Activated naive CD4-positive, alpha-beta T cell treated with Interleukin-2 at 50 U/mL for 16 hours (primary cell): ENCODE data around the gene CILP.
"Not testable (repeated sequence)": the region's sequence is repeated elsewhere in the genome, so short reads cannot be mapped to it uniquely, and the experiment has no call there.

ENCODE experiments used
- DNase-seq: peaks from one replicate; pipeline ENCODE4 v3.0.0-alpha.2; 2020

The CILP gene, protein sequence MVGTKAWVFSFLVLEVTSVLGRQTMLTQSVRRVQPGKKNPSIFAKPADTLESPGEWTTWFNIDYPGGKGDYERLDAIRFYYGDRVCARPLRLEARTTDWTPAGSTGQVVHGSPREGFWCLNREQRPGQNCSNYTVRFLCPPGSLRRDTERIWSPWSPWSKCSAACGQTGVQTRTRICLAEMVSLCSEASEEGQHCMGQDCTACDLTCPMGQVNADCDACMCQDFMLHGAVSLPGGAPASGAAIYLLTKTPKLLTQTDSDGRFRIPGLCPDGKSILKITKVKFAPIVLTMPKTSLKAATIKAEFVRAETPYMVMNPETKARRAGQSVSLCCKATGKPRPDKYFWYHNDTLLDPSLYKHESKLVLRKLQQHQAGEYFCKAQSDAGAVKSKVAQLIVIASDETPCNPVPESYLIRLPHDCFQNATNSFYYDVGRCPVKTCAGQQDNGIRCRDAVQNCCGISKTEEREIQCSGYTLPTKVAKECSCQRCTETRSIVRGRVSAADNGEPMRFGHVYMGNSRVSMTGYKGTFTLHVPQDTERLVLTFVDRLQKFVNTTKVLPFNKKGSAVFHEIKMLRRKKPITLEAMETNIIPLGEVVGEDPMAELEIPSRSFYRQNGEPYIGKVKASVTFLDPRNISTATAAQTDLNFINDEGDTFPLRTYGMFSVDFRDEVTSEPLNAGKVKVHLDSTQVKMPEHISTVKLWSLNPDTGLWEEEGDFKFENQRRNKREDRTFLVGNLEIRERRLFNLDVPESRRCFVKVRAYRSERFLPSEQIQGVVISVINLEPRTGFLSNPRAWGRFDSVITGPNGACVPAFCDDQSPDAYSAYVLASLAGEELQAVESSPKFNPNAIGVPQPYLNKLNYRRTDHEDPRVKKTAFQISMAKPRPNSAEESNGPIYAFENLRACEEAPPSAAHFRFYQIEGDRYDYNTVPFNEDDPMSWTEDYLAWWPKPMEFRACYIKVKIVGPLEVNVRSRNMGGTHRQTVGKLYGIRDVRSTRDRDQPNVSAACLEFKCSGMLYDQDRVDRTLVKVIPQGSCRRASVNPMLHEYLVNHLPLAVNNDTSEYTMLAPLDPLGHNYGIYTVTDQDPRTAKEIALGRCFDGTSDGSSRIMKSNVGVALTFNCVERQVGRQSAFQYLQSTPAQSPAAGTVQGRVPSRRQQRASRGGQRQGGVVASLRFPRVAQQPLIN

DNA sequence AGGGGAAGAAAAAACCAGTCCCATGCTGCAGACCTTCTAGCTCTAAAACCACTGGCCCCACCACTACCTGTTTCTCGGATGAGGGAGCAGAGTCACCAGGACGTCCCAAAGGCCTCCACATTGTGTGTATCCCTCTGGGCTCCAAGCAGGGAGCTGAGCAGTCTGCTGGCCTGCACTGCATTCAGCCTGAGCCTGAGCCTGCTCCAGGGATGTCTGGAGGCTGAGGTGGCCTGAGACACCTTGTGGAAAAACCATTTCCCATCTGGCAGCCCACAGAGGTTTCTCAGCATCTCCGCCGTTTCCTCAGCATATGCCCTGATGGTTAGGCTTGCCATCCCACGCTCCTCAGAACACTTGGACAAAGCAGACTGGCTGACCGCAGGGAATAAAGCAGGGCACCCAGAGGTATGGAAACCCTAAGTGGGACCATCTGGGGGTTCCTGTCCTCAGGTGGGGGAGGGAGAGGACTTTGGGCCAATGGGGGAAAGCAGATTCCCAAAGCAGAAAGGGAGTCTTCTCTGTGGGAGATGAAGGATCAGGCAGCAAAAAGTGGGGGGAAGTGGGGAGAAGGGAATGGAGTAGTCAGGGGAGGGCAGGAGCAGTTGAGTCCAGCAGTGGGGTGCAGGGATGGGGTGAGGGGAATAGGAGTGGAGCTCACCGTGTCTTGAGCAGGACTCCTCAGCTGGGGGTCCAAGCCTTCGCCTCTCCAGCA, at the start of gene CILP:
CILP (minus strand) TSS at position 704 of the 712 bp plus-strand sequence. CDS start 1,718 bp downstream, outside the sequence.
- no peak for DNase-seq

DNA sequence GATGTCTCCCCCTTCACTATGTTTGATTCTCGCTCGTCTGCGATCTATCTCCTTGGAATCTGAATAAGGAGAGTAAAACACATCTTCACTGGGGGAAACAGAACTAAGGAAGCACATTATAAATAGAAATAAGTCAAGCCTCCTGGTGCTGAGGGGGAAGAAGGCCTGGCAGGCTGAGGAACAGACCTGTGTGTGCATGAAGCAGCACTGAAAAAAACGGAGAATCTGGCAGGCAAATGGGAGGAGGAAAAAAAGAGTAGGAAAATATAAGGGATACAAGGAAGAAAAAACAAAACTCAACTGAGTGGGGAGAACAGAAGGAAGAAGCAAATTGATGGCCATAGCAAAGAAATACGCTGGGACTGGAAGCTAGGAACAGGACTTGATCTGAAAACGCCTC, 49.7 kb upstream of the CILP start:
- no peak for DNase-seq

DNA sequence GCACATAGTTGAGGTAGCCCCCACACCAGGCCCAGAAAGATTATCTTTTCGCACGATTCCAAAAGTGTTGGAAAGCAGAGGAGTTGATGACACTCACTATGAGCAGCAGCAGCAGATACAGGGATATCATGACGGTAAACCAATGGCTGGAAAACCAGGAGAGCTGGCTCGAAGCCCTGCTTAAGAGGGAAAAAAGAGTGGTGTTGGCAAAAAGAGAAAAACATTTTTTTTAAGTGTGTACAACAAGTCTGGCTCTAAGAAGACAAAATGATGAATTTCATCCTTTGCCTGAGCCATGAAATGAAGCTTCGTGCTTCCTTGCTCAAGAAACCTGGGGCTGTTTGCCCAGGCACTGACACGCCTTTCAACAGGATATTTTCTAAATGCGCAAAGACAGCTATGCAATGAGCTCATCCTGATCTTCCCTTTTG, 48.1 kb upstream of the CILP start:
- no peak for DNase-seq

DNA sequence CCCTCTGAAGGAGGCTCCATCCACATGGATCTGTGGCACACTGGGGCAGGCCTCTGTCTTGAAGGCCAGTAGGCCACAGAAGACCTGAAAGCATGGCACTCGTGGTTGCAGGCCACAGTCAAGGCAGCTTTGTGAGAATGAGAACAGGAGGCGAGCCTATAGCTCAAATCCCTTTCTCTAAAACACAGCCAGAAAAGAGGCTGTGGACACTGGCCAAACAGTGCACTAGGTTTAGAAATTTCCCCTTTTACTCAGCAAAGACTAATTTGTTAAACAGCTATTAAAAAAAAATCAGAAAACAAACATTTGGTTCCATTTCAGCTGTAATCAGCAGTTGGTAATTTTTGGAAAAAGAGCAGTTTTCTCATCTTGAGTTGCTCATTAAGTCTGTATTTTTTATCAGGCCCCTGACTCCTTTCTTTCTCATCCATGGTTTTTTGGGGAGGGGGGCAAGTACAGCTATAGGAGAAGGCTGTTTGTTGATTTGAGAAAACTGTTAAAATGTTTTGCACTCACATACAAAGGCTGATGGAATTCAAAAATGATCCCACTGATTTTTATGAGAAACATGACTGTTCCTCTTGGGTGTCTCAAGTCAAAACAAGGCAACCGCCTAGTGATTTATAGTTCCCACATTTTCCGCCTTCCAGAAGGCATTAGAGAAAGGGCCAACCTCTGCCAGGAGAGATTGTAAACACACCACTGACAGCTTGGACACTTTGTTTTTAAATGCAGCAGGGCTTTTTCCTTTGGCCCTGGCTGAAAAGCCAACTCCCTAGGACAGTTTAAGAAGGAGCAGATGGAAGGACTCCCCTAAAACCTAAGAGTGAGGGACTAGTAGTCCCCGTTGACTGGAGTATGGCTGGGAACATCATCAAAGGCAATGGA, 47.3 kb upstream of the CILP start:
- DNase-seq, result no peak

DNA sequence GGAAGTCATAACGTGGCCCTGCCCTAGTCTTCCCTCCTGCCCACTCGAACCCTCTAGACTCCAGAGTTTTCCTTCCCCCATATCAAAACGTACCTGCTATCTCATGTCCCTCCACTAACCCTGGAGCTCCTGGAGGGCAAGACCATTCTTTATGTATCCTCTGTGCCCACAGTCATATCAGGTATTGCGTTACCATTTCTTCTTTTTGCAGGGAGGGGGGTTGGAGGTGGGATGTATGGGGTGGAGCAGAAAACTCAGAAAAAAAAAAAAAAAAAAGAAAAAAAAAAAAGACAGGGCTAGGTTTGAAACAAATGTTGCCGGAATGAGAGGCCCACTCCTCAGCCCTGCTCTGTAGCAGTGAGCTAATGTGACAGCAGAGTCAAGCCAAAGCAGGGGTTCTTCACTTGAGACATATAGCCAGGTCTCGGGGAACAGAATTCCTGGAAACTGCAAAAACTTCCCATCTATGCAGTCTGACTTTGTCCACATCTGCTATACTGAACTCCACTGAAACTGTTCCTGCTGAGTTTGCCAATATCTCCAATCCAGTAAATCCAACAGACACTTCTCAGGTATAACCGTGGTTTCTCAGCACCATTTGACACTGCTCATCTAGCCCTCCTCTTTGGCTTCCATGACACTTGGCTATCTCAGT, 44.3 kb upstream of the CILP start:
- no peak for DNase-seq

DNA sequence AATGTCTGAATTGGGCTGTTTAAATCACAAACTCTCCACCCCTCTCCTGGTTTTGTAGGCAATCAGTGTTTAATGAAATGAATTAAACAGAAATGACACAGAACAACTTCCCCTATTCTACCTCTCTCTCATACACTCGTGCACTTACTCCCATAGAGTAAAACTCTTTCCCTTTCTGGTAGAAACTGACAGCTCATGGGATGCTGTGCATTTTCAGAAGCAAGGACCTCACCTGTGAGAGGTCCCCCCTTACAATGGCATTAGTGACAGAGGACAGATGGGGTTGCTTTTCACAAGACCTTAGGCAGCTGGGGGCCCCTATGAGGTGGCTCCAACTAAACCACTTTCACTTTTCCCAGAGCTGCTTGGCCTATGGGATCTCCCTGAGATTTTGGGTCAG, 43.5 kb upstream of the CILP start:
- DNase-seq, result no peak

DNA sequence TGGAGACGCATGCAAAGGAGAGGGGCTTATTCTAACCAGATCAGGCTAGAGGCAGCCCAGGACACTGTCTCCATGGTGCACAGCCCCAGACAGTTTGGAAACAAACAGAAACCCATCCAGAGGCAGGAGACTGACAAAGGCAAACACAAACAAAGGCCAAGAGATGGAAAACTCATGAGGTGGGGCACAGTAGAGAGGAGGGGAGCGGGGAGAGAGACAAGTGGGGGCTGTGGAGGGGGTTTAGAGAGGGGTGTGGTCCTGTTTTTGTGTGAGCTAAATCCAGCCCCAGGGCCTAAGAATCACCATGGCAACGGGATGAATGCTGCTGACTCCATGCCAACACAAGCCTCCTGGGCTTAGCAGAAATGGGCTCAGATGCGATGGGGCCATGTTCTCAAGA, 43.1 kb upstream of the CILP start:
- DNase-seq, result no peak

DNA sequence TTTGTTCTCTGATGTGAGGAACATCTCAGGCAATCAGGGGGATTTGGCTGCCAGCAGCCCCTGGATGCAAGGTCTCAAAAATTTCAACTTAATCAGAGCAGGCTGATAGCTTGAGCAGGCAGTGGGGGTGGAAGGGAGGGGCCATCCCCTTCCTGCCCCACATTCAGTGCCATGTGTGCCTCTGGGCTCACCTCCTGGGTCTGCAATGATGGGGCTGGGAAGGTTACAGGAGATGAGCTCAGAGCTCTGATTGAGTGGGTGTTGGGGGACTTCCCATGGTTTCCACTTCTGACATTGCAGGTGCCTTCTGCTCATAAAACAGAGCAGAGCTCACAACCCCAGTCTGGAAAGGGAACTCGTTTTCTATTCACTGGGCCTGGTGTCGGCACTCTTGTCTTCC, 38.4 kb upstream of the CILP start:
- peak; percentile 68 for DNase-seq

DNA sequence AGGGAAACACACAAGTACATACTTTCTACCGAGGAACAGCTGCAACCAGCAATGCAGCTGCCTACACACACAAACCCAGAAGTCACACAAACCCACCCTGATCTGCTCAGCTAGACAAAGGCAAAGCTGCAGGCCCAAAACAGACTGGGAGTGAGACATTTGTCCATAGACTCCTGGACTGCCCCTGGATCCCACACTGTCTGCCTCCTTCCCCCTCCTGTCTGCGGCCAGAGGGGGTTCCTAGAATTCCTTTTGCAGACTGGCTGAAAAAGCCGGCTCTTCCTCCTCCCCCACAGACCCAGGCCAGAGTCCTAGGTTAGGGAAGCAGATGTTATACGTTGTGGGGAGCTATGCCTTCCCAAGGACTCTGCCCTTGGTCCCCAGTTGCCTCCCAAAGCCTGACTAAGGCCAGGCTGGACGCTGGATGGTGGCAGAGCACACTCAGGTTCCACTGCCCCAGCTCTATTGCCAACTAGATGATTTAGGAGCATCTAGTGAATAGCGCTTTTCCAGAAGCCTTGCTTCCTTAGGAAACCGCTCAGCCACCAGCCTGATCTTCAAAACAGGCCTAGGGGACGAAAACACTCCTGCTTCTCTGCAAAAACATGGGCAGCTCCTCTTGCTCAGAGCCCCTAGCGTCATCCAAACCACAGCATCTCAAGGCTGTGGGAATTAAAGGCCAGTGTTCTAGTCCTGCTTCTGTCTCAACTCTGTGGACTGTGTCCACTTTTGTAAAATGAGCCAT, 37.4 kb upstream of the CILP start:
- no peak for DNase-seq

DNA sequence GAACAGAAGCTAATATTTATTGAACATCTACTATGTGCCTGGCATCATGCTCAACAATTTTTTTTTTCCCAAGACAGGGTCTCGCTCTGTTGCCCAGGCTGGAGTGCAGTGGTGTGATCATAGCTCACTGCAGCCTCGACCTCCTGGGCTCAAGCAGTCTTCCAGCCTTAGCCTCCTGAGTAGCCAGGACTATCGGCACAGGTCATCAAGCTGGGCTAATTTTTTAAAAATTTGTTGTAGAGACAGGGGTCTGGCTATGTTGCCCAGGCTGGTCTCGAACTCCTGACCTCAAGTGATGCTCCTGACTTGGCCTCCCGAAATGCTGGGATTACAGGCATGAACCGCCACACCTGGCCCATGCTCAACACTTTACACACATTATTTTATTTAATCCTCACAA, 35.7 kb upstream of the CILP start:
- no peak for DNase-seq

DNA sequence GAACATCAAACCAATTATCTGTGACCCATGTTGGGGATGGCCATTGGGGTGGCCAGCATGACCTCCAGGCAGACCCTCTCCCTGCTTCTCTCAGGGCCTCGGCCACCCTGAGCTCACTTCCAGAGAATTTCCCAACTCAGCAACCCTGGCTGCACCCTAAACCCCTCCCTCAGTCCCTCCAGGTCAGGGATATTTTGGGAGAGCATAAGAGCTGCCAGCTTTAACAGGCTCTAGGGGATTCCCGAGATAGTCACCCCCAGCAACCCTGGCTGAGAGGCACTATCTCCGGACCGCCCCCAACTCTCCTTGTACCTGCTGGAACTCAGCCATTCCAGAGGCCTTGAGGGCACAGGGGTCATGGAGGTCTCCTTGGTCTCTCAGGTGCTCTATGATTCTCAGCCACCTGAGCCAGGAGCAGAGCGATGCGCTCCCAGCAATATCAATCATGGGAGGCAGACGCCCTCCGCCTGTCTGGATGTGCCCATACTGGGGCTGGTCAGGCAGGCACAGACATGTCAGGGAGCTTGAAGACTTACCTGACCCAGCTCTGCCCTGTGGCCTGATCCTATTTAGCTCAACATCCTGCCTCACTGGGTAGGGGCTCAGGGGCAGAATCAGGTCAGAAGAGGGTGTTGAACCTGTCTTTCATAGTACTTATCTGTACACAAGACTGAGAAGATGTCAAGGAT, 34.9 kb upstream of the CILP start:
- DNase-seq, result no peak

DNA sequence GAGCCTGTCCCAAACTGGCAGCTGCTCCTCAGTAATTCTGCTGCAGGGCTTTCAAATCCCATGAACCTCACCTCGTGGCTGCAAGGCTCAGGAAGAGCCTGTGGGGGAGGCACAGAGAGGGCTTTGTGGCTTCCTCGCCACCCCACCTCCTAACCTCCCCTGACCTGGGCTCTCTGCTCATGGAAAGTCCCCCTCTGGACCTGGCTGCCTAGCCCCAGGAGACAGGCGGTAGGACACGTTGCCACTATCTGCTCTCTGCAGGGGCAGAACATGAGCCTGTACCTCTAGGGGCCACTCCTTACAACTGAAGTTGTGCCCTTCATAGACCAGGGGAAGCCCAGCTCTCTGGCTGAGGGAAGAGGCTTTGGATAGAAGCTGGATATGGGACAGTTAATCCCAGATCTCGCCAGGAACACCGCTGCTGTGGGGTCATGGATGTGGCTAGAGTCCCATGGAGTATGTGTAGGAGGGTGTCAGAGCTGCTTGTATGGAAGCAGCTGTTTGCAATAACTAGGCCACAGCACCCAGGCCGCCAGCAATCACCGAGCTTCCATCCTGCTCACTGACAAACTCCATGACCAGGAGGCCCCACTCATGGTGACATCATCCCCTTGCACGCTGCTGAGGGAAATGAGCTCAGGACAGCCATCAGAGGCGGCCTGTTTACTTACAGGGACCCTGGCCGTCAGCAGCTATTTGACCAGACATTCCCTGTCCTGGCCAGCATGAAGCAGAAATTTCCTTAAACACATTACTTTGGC, 34.0 kb upstream of the CILP start:
- DNase-seq, result no peak

DNA sequence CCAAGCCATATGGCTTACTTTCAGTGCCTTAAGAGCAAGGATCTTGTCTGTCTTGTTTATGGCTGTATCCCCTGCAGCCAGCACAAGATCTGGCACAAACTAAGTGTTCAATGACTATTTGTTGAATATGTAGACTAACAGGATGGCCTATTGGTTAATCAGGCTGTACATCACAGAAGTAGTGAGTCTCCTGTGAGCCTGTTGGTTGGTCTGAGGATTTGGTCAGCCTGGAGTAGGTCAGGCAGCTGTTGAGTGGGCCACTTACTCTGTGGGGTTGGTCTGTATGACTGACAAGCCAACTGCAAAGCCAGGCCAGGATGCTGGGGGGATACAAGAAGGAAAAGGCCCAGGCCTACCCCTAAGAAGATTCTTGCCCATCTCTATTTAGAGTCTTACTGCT, 33.4 kb upstream of the CILP start:
- no peak for DNase-seq

DNA sequence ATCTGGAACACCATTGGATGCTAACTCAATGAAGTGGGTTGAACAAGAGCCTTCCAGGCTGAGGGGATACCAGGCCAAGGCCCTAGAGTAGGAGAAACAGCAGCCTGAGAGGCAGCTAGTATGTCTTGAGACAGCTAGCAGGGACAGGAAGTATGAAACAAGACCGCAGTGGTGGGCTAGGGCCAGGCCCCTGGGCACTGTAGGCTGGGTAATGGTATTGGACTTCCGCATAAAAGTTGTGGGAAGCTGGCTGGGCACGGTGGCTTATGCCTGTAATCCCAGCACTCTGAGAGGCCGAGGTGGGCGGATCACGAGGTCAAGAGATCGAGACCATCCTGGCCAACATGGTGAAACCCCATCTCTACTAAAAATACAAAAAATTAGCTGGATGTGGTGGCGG, 25.2 kb upstream of the CILP start:
- not testable (repeated sequence) for DNase-seq

DNA sequence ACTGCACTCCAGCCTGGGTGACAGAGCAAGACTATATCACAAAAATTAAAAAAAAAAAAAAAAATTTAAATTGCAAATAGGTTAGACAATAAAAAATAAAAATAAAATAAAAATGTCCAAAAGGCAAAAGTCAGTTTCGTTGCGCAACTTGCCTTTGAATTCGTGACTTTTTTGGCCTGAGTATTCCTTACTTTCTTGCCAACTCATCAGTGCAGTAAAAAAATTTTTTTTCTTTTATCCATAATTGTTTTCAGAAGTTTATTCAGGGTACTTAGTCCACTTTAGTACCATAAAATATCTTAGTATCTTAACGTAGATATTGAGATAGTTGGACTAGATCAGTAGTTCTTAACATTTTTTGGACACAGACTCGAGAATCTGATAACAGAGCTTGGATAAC, 22.4 kb upstream of the CILP start:
- DNase-seq, result no peak

DNA sequence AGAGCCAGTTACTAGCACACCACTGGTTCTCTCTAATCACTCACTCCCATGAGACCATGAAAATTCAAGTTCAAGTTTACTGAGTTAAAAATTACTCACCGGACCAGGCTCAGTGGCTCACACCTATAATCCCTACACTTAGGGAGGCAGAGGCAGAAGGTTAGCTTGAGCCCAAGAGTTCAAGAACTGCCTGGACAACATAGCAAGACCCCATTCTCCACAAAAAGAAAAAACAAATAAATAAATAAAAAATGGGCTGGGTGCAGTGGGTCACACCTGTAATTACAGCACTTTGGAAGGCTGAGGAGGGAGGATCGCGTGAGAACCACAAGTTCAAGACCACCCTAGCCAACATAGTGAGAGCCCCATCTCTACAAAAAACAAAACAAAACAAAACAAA, 21.2 kb upstream of the CILP start:
- no peak for DNase-seq

DNA sequence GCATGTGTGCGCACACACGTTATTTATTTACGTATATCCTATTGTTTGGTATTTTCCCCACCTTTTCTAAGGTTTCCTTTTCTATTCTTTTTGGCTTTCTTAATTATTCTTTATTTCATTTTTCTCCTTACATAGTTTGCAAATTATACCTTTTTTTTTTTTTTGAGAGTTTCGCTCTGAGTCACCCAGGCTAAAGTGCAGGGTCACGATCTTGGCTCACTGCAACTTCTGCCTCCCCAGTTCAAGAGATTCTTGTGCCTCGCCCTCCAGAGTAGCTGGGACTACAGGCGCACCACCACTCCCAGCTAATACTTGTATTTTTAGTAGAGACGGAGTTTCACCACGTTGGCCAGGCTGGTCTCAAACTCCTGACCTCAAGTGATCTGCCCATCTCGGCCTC, 20.0 kb upstream of the CILP start:
- DNase-seq, result no peak

DNA sequence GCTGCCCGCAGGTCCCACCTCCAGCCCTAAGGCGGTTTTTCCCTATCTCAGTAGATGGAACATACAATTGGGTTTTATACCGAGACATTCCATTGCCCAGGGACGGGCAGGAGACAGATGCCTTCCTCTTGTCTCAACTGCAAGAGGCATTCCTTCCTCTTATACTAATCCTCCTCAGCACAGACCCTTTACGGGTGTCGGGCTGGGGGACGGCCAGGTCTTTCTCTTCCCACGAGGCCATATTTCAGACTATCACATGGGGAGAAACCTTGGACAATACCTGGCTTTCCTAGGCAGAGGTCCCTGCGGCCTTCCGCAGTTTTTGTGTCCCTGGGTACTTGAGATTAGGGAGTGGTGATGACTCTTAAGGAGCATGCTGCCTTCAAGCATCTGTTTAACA, 15.6 kb upstream of the CILP start:
- not testable (repeated sequence) for DNase-seq

DNA sequence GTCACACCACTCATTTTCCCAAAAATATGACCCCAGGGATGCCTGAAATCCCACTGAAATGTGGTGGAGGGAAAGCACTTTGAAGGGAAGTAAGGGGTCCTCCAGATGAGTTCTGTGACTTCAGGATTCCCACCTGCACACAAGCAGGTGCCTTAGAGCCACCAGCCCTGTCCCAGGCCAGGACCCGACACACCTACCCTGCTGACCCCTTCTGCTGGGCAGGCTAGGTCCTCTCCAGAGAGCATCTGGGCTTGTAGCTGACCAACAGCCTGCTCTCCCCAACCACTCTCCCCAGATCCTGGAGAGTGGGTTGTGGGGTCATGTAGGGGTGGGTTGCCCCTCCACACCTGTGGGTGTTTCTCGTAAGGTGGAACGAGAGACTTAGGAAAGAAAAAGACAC, 14.9 kb upstream of the CILP start:
- no peak for DNase-seq
